Measurements from ENCODE around the gene ADRA2B. TPM values are rescaled to one million over a fixed set of nuclear protein-coding genes. Genes with fewer than 3 reads are reported as not detected.

ADRA2B gene
- total and polyA plus RNA-seq, 2 experiments from 2014 or later = 0.66 to 0.87 TPM

- peaks cover 8% of the 10 kb centered on the region for H3K4me1 ChIP-seq (ENCODE audit: insufficient read depth)
- H3K9me2 ChIP-seq (replicated peaks; ENCODE audit: insufficient read depth) = no peaks in the 10 kb centered on the region
- H4K20me1 ChIP-seq (ENCODE audit: insufficient read depth, poor library complexity, severe bottlenecking) = no peaks in the 10 kb centered on the region
- no peaks in the 10 kb centered on the region for H3K9me3 ChIP-seq (ENCODE audit: low read depth)
- WGBS (ENCODE audit: low lambda C conversion rate, missing lambda C conversion rate) = 92% methylated on average over 13 of the region's 13 CpGs
- no peak overlapping the region for H3K27ac ChIP-seq
- no peak overlapping the region for H2AFZ ChIP-seq
- DNase-seq (ENCODE audit: low spot score) = no peak
- H3K4me2 ChIP-seq = no peak overlapping the region
- no peaks in the 10 kb centered on the region for H3K27me3 ChIP-seq
- H3K79me2 ChIP-seq = no peaks in the 10 kb centered on the region
- TF ChIP-seq CTCF (IDR thresholded peaks at IDR 0.05; ENCODE audit: poor library complexity) (no peak), EZH2 (IDR thresholded peaks at IDR 0.05; ENCODE audit: borderline replicate concordance) (no peak), EZH2phosphoT487 (IDR thresholded peaks at IDR 0.05; ENCODE audit: low read depth, severe bottlenecking, unreplicated experiment) (no peak)
- no peak overlapping the region for H3K4me3 ChIP-seq
- no peaks in the 10 kb centered on the region for H3K36me3 ChIP-seq (replicated peaks; ENCODE audit: insufficient read depth, low read depth)
These were observed 24.7 kb upstream of the ADRA2B start for GRCh38 chr2:96140941-96141623.

GRCh38 chr2:96139181-96139758, 22.9 kb upstream of the ADRA2B start:
- Histone ChIP-seq H3K9me3 (ENCODE audit: low read depth) (no peaks in the 10 kb centered on the region), H2AFZ (peak overlapping the region; percentile 39), H3K27ac (no peak overlapping the region), H3K4me3 (no peak overlapping the region), H3K4me2 (no peak overlapping the region), H3K79me2 (no peaks in the 10 kb centered on the region), H3K36me3 (replicated peaks; ENCODE audit: insufficient read depth, low read depth) (no peaks in the 10 kb centered on the region), H3K27me3 (no peaks in the 10 kb centered on the region), H3K9me2 (replicated peaks; ENCODE audit: insufficient read depth) (no peaks in the 10 kb centered on the region), H3K4me1 (ENCODE audit: insufficient read depth) (peaks cover 3% of the 10 kb centered on the region), H4K20me1 (ENCODE audit: insufficient read depth, poor library complexity, severe bottlenecking) (no peaks in the 10 kb centered on the region)
- 81% methylated on average over 7 of the region's 7 CpGs for WGBS (ENCODE audit: low lambda C conversion rate, missing lambda C conversion rate)
- TF ChIP-seq CTCF (IDR thresholded peaks at IDR 0.05; ENCODE audit: poor library complexity) (no peak), EZH2phosphoT487 (IDR thresholded peaks at IDR 0.05; ENCODE audit: low read depth, severe bottlenecking, unreplicated experiment) (no peak), EZH2 (IDR thresholded peaks at IDR 0.05; ENCODE audit: borderline replicate concordance) (no peak)
- DNase-seq (ENCODE audit: low spot score) = no peak

GRCh38 chr2:96138179-96139145, 22.1 kb upstream of the ADRA2B start, which contains the start of gene ASTL:
Gene ASTL (minus strand): TSS chr2:96138502. CDS start chr2:96138436, 66 bp downstream.
- WGBS (ENCODE audit: low lambda C conversion rate, missing lambda C conversion rate) = 16% methylated on average over 11 of the region's 17 CpGs
- DNase-seq (ENCODE audit: low spot score) = peak; percentile 73
- H3K9me3 ChIP-seq (ENCODE audit: low read depth) = no peaks in the 10 kb centered on the region

More at GRCh38 chr2:96138179-96139145, 22.1 kb upstream of the ADRA2B start, which contains the start of gene ASTL:
- TF ChIP-seq EZH2phosphoT487 (IDR thresholded peaks at IDR 0.05; ENCODE audit: low read depth, severe bottlenecking, unreplicated experiment) (no peak), CTCF (IDR thresholded peaks at IDR 0.05; ENCODE audit: poor library complexity) (peak; percentile 67)
- peak within 1 kb of the TSS; percentile 68 for H3K4me2 ChIP-seq
- no peak within 1 kb of the TSS for H3K27ac ChIP-seq
- H3K27me3 ChIP-seq = no peaks in the 10 kb centered on the region
- peak within 1 kb of the TSS; percentile 39 for H2AFZ ChIP-seq
- no peaks in the 10 kb centered on the region for H3K9me2 ChIP-seq (replicated peaks; ENCODE audit: insufficient read depth)
- H3K4me1 ChIP-seq (ENCODE audit: insufficient read depth) = peaks cover 3% of the 10 kb centered on the region
- no peak within 1 kb of the TSS for H3K4me3 ChIP-seq
- no peaks in the 10 kb centered on the region for H4K20me1 ChIP-seq (ENCODE audit: insufficient read depth, poor library complexity, severe bottlenecking)
- no peaks in the 10 kb centered on the region for H3K36me3 ChIP-seq (replicated peaks; ENCODE audit: insufficient read depth, low read depth)
- no peaks in the 10 kb centered on the region for H3K79me2 ChIP-seq
